ENCODE results near the gene FAM217B. TPM values are rescaled to one million over a fixed set of nuclear protein-coding genes. Genes with fewer than 3 reads are reported as not detected.
A peak's percentile ranks its signal among the peaks of the same experiment; 100 is the strongest.

Gene FAM217B
- total RNA-seq, 1 donor from 2014 or later = 15.1 TPM

- DNase-seq = no peak
- Mint-ChIP-seq H3K4me1 (peaks cover 6% of the 10 kb centered on the region), H3K27me3 (peaks cover 4% of the 10 kb centered on the region), H3K27ac (no peak overlapping the region), H3K4me3 (no peak overlapping the region), H3K36me3 (ENCODE audit: low read depth) (no peaks in the 10 kb centered on the region), H3K9me3 (peaks cover 2% of the 10 kb centered on the region)
- TF ChIP-seq, protein P1, sequence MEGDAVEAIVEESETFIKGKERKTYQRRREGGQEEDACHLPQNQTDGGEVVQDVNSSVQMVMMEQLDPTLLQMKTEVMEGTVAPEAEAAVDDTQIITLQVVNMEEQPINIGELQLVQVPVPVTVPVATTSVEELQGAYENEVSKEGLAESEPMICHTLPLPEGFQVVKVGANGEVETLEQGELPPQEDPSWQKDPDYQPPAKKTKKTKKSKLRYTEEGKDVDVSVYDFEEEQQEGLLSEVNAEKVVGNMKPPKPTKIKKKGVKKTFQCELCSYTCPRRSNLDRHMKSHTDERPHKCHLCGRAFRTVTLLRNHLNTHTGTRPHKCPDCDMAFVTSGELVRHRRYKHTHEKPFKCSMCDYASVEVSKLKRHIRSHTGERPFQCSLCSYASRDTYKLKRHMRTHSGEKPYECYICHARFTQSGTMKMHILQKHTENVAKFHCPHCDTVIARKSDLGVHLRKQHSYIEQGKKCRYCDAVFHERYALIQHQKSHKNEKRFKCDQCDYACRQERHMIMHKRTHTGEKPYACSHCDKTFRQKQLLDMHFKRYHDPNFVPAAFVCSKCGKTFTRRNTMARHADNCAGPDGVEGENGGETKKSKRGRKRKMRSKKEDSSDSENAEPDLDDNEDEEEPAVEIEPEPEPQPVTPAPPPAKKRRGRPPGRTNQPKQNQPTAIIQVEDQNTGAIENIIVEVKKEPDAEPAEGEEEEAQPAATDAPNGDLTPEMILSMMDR (IDR thresholded peaks at IDR 0.05) = no peak
- CTCF ChIA-PET = no interaction called here
- intact Hi-C loops (cut with micrococcal nuclease) = no loop called here
- no peak for ATAC-seq (ENCODE audit: low read depth)
- POLR2A ChIA-PET = no interaction called here
These were observed 31.3 kb upstream of the FAM217B start for GRCh38 chr20:59908855-59909254.

GRCh38 chr20:59911041-59911440, 29.1 kb upstream of the FAM217B start:
- CTCF ChIA-PET = no interaction called here
- H3K36me3 Mint-ChIP-seq (ENCODE audit: low read depth) = no peaks in the 10 kb centered on the region
- intact Hi-C loops (cut with micrococcal nuclease) = no loop called here
- peaks cover 4% of the 10 kb centered on the region for H3K27me3 Mint-ChIP-seq
- peaks cover 2% of the 10 kb centered on the region for H3K9me3 Mint-ChIP-seq
- H3K27ac Mint-ChIP-seq = no peak overlapping the region
- POLR2A ChIA-PET = interaction anchor here (1.8 kb wide), 1 partner anchor 29 kb away, joined by 4 read pairs; the partner anchor contains the start of genes FAM217B and PPP1R3D
- H3K4me1 Mint-ChIP-seq = peaks cover 6% of the 10 kb centered on the region
- ATAC-seq (ENCODE audit: low read depth) (no peak), DNase-seq (no peak)
- TF ChIP-seq, protein P1 (IDR thresholded peaks at IDR 0.05) = no peak
- H3K4me3 Mint-ChIP-seq = no peak overlapping the region

GRCh38 chr20:59912609-59913008, 27.6 kb upstream of the FAM217B start:
- H3K9me3 Mint-ChIP-seq = peaks cover 2% of the 10 kb centered on the region
- TF ChIP-seq, protein P1 (IDR thresholded peaks at IDR 0.05) = no peak
- DNase-seq = no peak
- no peak overlapping the region for H3K27ac Mint-ChIP-seq
- POLR2A ChIA-PET = no interaction called here
- intact Hi-C loops (cut with micrococcal nuclease) = no loop called here
- peak; percentile 40 for ATAC-seq (ENCODE audit: low read depth)
- no peaks in the 10 kb centered on the region for H3K36me3 Mint-ChIP-seq (ENCODE audit: low read depth)
- CTCF ChIA-PET = interaction anchor here (0.8 kb wide), 1 partner anchor 22 kb away, joined by 3 read pairs; no protein-coding TSS in a partner anchor
- H3K4me1 Mint-ChIP-seq = peaks cover 6% of the 10 kb centered on the region
- peaks cover 2% of the 10 kb centered on the region for H3K27me3 Mint-ChIP-seq
- peak overlapping the region; percentile 36 for H3K4me3 Mint-ChIP-seq

DNA sequence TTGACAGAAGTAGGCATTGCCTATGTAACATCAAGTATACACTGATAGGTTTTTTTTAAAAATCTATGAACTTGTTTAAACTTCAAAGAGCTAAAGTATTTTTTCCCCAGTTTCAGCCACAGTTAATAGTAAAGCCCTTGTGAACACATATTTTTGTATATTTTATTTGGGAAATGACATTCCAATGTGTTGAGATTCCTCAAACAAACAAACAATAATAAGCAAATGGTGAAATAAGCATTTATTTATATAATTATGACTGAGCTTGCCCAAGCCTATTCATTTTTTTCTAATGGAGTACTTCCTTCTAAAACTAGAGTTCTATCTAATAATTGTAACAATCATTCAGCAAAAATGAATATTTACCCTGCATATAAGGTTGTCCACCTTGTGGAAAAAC, 19.2 kb upstream of the FAM217B start:
- H3K9me3 Mint-ChIP-seq = no peaks in the 10 kb centered on the region
- ChIA-PET POLR2A (no interaction called here), CTCF (no interaction called here)
- H3K36me3 Mint-ChIP-seq (ENCODE audit: low read depth) = no peaks in the 10 kb centered on the region
- intact Hi-C loops (cut with micrococcal nuclease) = no loop called here
- H3K4me3 Mint-ChIP-seq = no peak overlapping the region
- no peak for DNase-seq
- H3K27me3 Mint-ChIP-seq = peaks cover 4% of the 10 kb centered on the region
- TF ChIP-seq, protein P1 (IDR thresholded peaks at IDR 0.05) = no peak
- H3K27ac Mint-ChIP-seq = no peak overlapping the region
- ATAC-seq (ENCODE audit: low read depth) = no peak
- H3K4me1 Mint-ChIP-seq = no peaks in the 10 kb centered on the region

DNA sequence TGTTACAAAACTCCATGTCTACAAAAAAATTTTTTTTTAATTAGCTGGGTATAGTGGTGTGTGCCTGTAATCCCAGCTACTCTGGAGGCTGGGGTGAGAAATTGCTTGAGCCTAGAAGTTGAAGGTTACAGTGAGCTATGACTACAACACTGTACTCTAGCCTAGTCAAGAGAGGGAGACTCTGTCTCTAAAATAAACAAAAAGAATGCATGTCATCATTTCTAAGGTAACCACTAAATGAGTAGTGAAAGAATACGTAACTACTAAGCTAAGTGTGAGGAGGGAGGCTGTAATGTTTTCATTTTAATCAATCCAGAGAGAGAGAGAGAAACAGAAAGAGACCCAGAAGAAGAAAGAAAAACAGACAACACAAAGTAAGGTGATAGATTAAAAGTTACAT, 16.7 kb upstream of the FAM217B start:
- CTCF ChIA-PET = no interaction called here
- intact Hi-C loops (cut with micrococcal nuclease) = no loop called here
- POLR2A ChIA-PET = no interaction called here
- DNase-seq = no peak
- H3K4me1 Mint-ChIP-seq = no peaks in the 10 kb centered on the region
- H3K27me3 Mint-ChIP-seq = peaks cover 4% of the 10 kb centered on the region
- H3K9me3 Mint-ChIP-seq = no peaks in the 10 kb centered on the region
- H3K36me3 Mint-ChIP-seq (ENCODE audit: low read depth) = no peaks in the 10 kb centered on the region
- H3K27ac Mint-ChIP-seq = no peak overlapping the region
- TF ChIP-seq, protein P1 (IDR thresholded peaks at IDR 0.05) = no peak
- no peak overlapping the region for H3K4me3 Mint-ChIP-seq
- no peak for ATAC-seq (ENCODE audit: low read depth)
